Cardiac fibroblast (primary cell): ENCODE results near the gene NCLN.
A peak's percentile ranks its signal among the peaks of the same experiment; 100 is the strongest.

ENCODE experiments used
- DNase-seq, 2 donors: peaks; one replicate each; pipeline versions ENCODE4 v3.0.0 to v3.0.0-alpha.2; 2010; ENCODE audit warnings: low read depth in 2 of 2
- H3K4me3 ChIP-seq, 2 donors: replicated peaks in 1 of 2; 1 replicate in 1 of 2; 2 replicates in 1 of 2; pipeline ENCODE4 v1.5.1; 2011; ENCODE audit warnings: low read depth in 2 of 2, low read length in 2 of 2, mild to moderate bottlenecking in 2 of 2, moderate library complexity in 1 of 2
- CTCF ChIP-seq: IDR thresholded peaks from one replicate; pipeline ENCODE4 v1.5.1; 2011; ENCODE audit warnings: low read depth, mild to moderate bottlenecking, low read length, inconsistent platforms

The NCLN gene

GRCh38 chr19:3176715-3177501 is 8.8 kb upstream of the NCLN start:
- H3K4me3 ChIP-seq, result no peak overlapping the region
- TF ChIP-seq CTCF, result no peak
- DNase-seq, result peak; percentile 17 to 72

- no peak within 1 kb of the TSS for H3K4me3 ChIP-seq
- DNase-seq, result no peak
- TF ChIP-seq CTCF, result no peak
Measured at GRCh38 chr19:3178377-3178972, 7.3 kb upstream of the NCLN start, which contains the start of gene S1PR4. S1PR4 (plus strand) TSS chr19:3178769; CDS start chr19:3178793, 24 bp downstream.

GRCh38 chr19:3178973-3179738 is 6.6 kb upstream of the NCLN start:
- no peak for DNase-seq
- H3K4me3 ChIP-seq, result no peak overlapping the region
- TF ChIP-seq CTCF, result no peak

GRCh38 chr19:3179739-3180293 is 5.9 kb upstream of the NCLN start:
- TF ChIP-seq CTCF, result no peak
- no peak for DNase-seq
- H3K4me3 ChIP-seq, result no peak overlapping the region

GRCh38 chr19:3183721-3184641 is 1.7 kb upstream of the NCLN start:
- no peak overlapping the region for H3K4me3 ChIP-seq
- no peak for DNase-seq
- no peak for TF ChIP-seq CTCF
